GM12878 (cell line): ENCODE results near the gene IZUMO1.

ENCODE experiments used
- HSF1 ChIP-seq: fragments of 150-350 bp; IDR thresholded peaks from 2 replicates; pipeline ENCODE4 v1.6.1; 2014; ENCODE audit warnings: mild to moderate bottlenecking, low read depth, low read length
- SMARCA5 ChIP-seq: fragments of 450-650 bp; IDR thresholded peaks from 2 replicates; pipeline ENCODE4 v1.6.1; 2017; ENCODE audit warnings: mild to moderate bottlenecking

GRCh38 chr19:48777720-48778119, 31.0 kb upstream of the IZUMO1 start:
- no peak for TF ChIP-seq HSF1
- TF ChIP-seq SMARCA5, result no peak
